Measurements from ENCODE around the gene HKDC1. TPM values are rescaled to one million over a fixed set of nuclear protein-coding genes. Genes with fewer than 3 reads are reported as not detected.

HKDC1 gene
- total RNA-seq, 4 donors from 2014 or later: 0.18 TPM; not detected in 3

DNA sequence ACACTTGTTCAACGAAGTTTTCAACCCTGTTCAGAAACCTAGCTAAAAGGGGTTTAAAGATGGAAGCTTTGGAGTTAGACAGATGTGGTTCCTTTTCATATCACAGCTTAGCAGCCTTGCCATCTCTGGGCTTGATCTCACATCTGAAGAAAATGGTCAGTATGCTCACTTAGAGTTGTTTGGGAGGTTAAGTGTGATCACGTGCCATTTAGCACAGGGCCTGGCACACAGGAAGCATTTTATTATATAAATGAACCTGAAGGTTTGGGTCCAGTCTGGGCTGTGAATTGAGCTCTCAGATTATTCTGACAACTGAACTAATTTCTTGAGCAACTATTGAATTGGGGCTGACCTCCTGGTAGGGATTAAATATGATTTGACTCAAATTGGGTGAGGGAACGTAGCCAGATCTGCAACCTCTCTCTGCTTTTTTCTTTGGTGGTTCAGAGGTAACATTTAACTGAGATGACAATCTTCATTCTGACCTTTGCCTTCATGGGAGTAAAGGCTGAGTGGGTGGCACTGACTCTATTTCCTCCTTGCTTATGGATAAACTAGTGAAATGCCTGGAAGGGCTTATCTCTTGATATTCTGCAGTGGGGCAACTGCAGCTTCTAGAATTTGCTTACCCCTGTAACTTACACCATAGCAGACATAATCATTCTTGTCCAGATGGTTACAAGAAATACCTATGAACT is 10.2 kb upstream of the HKDC1 start:
- H3K4me3 ChIP-seq: no peak overlapping the region
- in situ Hi-C loops (cut with MboI; ENCODE audit: low sequenced_read_pairs in 4 of 4): no loop called here
- ATAC-seq (no peak), DNase-seq (no peak)
- H3K27ac ChIP-seq: no peak overlapping the region
- H3K36me3 ChIP-seq: peaks cover 3 to 43% of the 10 kb centered on the region in 2 donors
- peaks cover 0 to 5% of the 10 kb centered on the region in 2 donors for H3K4me1 ChIP-seq
- H3K9me3 ChIP-seq: no peaks in the 10 kb centered on the region
- TF ChIP-seq, protein P1, sequence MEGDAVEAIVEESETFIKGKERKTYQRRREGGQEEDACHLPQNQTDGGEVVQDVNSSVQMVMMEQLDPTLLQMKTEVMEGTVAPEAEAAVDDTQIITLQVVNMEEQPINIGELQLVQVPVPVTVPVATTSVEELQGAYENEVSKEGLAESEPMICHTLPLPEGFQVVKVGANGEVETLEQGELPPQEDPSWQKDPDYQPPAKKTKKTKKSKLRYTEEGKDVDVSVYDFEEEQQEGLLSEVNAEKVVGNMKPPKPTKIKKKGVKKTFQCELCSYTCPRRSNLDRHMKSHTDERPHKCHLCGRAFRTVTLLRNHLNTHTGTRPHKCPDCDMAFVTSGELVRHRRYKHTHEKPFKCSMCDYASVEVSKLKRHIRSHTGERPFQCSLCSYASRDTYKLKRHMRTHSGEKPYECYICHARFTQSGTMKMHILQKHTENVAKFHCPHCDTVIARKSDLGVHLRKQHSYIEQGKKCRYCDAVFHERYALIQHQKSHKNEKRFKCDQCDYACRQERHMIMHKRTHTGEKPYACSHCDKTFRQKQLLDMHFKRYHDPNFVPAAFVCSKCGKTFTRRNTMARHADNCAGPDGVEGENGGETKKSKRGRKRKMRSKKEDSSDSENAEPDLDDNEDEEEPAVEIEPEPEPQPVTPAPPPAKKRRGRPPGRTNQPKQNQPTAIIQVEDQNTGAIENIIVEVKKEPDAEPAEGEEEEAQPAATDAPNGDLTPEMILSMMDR (IDR thresholded peaks at IDR 0.05 in 4 of 5, conservative IDR thresholded peaks at IDR 0.05 in 1 of 5): no peak
- no peak for TF ChIP-seq POLR2A (IDR thresholded peaks at IDR 0.05)
- no peaks in the 10 kb centered on the region for H3K27me3 ChIP-seq
- intact Hi-C loops (cut with DNase I; ENCODE audit: low total_unique reads): no loop called here

DNA sequence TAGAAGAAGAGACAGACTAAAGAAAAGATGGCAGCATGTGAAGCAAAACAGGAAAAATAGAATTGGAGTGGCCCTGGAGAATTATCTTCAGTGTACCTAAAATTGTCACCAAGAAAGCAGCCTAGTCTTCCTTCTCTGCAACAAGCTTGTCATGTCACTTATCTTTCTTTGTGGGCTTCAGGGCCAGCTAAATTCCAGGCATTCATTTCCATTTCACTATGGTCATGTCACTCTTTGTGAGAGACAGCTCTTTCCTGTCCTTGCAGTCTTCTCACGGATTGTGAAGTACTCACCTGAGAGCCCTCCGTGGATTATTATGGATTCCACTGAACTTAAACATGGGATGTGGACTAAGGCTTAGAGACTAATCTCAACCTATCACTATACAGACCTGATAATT is 9.0 kb upstream of the HKDC1 start:
- in situ Hi-C loops (cut with MboI; ENCODE audit: low sequenced_read_pairs in 4 of 4): no loop called here
- no peak for TF ChIP-seq POLR2A (IDR thresholded peaks at IDR 0.05)
- TF ChIP-seq, protein P1 (IDR thresholded peaks at IDR 0.05 in 4 of 5, conservative IDR thresholded peaks at IDR 0.05 in 1 of 5): no peak
- Histone ChIP-seq H3K27me3 (no peaks in the 10 kb centered on the region), H3K36me3 (peaks cover 3 to 34% of the 10 kb centered on the region in 2 donors), H3K4me3 (no peak overlapping the region), H3K27ac (no peak overlapping the region), H3K4me1 (peaks cover 0 to 5% of the 10 kb centered on the region in 2 donors), H3K9me3 (no peaks in the 10 kb centered on the region)
- intact Hi-C loops (cut with DNase I; ENCODE audit: low total_unique reads): no loop called here
- ATAC-seq: no peak
- DNase-seq: no peak

DNA sequence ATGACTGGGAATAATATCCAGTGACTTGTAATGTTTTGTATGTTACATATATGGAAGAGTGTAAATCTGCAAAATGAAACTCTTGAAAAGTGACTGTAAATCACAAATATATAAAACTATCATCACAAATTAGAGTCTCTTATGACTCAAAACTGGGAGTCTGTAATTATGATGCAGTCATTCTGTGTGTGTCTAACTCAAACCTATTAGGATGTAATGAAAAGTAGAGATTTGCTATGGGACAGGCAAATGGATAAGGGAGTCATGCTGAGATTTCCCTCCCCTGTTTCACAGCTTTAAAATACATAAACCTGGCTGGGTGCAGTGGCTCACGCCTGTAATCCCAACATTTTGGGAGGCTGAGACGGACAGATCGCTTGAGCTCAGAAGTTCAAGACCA is 8.6 kb upstream of the HKDC1 start:
- no peak for ATAC-seq
- no peak overlapping the region for H3K27ac ChIP-seq
- no peak for DNase-seq
- H3K36me3 ChIP-seq: peaks cover 3 to 30% of the 10 kb centered on the region in 2 donors
- intact Hi-C loops (cut with DNase I; ENCODE audit: low total_unique reads) (no loop called here), in situ Hi-C loops (cut with MboI; ENCODE audit: low sequenced_read_pairs in 4 of 4) (no loop called here)
- H3K4me3 ChIP-seq: no peak overlapping the region
- no peaks in the 10 kb centered on the region for H3K9me3 ChIP-seq
- no peaks in the 10 kb centered on the region for H3K27me3 ChIP-seq
- H3K4me1 ChIP-seq: peaks cover 0 to 5% of the 10 kb centered on the region in 2 donors
- TF ChIP-seq, protein P1 (IDR thresholded peaks at IDR 0.05 in 4 of 5, conservative IDR thresholded peaks at IDR 0.05 in 1 of 5): no peak
- no peak for TF ChIP-seq POLR2A (IDR thresholded peaks at IDR 0.05)

DNA sequence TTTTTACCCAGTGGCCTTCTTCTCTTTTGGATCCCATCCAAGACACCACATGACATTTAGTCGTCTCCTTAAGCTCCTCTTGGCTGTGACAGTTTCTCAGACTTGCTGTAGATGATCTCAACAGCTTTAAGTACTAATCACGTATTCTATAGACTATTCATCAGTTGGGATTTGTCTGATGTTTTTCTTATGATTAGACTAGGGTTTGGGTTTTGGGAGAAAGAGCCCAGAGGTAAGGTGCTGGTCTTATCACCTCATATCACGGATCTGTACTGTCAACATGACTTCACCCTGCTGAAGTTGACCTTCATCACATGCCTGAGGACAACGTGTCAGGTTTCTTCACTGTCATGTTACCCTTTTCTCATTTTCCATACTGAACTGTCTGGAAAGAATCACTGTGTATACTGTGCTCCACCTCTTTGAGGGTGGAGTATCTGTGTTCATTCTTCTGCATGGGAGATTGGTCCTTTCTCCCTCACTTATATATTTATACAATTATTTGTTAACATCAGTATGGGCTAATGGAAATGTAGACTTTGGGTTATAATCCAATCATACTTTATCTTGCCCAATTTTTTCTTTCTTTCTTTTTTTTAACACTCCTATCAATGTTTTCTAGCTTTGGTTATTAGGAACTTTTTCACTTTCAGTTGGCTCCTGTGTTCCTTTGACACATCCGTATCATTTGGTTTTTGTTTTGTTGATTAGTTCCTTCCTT is 6.4 kb upstream of the HKDC1 start:
- DNase-seq (no peak), ATAC-seq (peak in 1 of 2 donors; percentile 76)
- intact Hi-C loops (cut with DNase I; ENCODE audit: low total_unique reads): no loop called here
- no peak overlapping the region for H3K27ac ChIP-seq
- in situ Hi-C loops (cut with MboI; ENCODE audit: low sequenced_read_pairs in 4 of 4): no loop called here
- H3K36me3 ChIP-seq: peaks cover 3 to 7% of the 10 kb centered on the region in 2 donors
- no peak overlapping the region for H3K4me3 ChIP-seq
- no peaks in the 10 kb centered on the region for H3K9me3 ChIP-seq
- no peaks in the 10 kb centered on the region for H3K27me3 ChIP-seq
- TF ChIP-seq, protein P1 (IDR thresholded peaks at IDR 0.05 in 4 of 5, conservative IDR thresholded peaks at IDR 0.05 in 1 of 5): no peak
- TF ChIP-seq POLR2A (IDR thresholded peaks at IDR 0.05): no peak
- peaks cover 0 to 5% of the 10 kb centered on the region in 2 donors for H3K4me1 ChIP-seq
